OCI-LY3 (cell line): Measurements from ENCODE around the gene ZNF106.

ENCODE experiments used
- CTCF ChIP-seq: fragments of 200-600, 300-600 bp; sonication (generic); IDR thresholded peaks from 2 replicates; pipeline ENCODE4 v1.5.1; 2014; ENCODE audit warnings: antibody characterized with exemption, low read length, low read depth
- EZH2phosphoT487 ChIP-seq: fragments of 200-600 bp; shearing (Covaris generic); IDR thresholded peaks from 2 replicates; pipeline ENCODE4 v1.6.1; 2018; ENCODE audit warnings: antibody characterized with exemption, mixed run types, low read depth

- TF ChIP-seq CTCF (no peak), EZH2phosphoT487 (no peak)
These were observed 115.7 kb downstream of the ZNF106 start for GRCh38 chr15:42375252-42375651.
